SK-N-SH (cell line): ENCODE measurements around the gene NTM. TPM values are rescaled to one million over a fixed set of nuclear protein-coding genes. Genes with fewer than 3 reads are reported as not detected.

Experiments used
- CTCF ChIA-PET: fragments of 300-600, 350-600 bp; formaldehyde crosslinking; extraction: SDS; loops from one replicate; lab custom pipeline; 2021; lab: Yijun Ruan, JAX
- POLR2A ChIA-PET: fragments of 350-600 bp; sonication (Branson Sonifier 250); formaldehyde crosslinking; extraction: SDS; loops from one replicate; lab custom pipeline; 2020; ENCODE audit warnings: antibody characterized with exemption, inconsistent platforms; lab: Yijun Ruan, JAX
- DNase-seq: peaks from one replicate; pipeline ENCODE4 v3.0.0; 2012
- H2AFZ ChIP-seq: fragments of 200-600 bp; sonication (generic); 2 replicates; pipeline ENCODE4 v1.8.1; 2016; ENCODE audit warnings: antibody characterized with exemption, mild to moderate bottlenecking, low read depth
- H3F3A ChIP-seq: fragments of 200-600 bp; sonication (generic); replicated peaks from 2 replicates; pipeline ENCODE3; 2016; ENCODE audit warnings: antibody characterized with exemption, mild to moderate bottlenecking; ENCODE audit not compliant: insufficient read depth
- H3K27ac ChIP-seq, 2 experiments: fragments of 200-500 bp in 1 of 2; fragments of 200-600 bp in 1 of 2; sonication (Bioruptor generic) in 1 of 2; sonication (generic), shearing (Covaris generic) in 1 of 2; 2 replicates each; pipeline versions ENCODE4 v1.5.1 to v1.6.1; 2014 to 2016; ENCODE audit warnings: low read depth in 2 of 2, inconsistent platforms in 1 of 2, low read length in 1 of 2, mild to moderate bottlenecking in 1 of 2, mixed read lengths in 1 of 2
- H3K27me3 ChIP-seq: fragments of 200-600 bp; sonication (generic), shearing (Covaris generic); 2 replicates; pipeline ENCODE4 v1.6.1; 2016; ENCODE audit warnings: mixed run types; ENCODE audit not compliant: insufficient read depth
- H3K36me3 ChIP-seq, 2 experiments: fragments of 200-500 bp in 1 of 2; fragments of 200-600 bp in 1 of 2; sonication (Bioruptor generic) in 1 of 2; sonication (generic) in 1 of 2; replicated peaks in 1 of 2; 2 replicates each; pipeline versions ENCODE3 to v1.5.1; 2014 to 2016; ENCODE audit warnings: low read length in 1 of 2, mild to moderate bottlenecking in 1 of 2; ENCODE audit not compliant: insufficient read depth in 2 of 2, control insufficient read depth in 1 of 2
- H3K4me1 ChIP-seq, 2 experiments: fragments of 200-500 bp in 1 of 2; fragments of 200-600 bp in 1 of 2; sonication (Bioruptor generic) in 1 of 2; sonication (generic), shearing (Covaris generic) in 1 of 2; 2 replicates each; pipeline versions ENCODE4 v1.5.1 to v1.6.1; 2014 to 2016; ENCODE audit warnings: low read depth in 1 of 2, low read length in 1 of 2, mixed run types in 1 of 2; ENCODE audit not compliant: insufficient read depth in 2 of 2, control insufficient read depth in 1 of 2
- H3K4me2 ChIP-seq: fragments of 200-600 bp; sonication (generic), shearing (Covaris generic); 2 replicates; pipeline ENCODE4 v1.6.1; 2017; ENCODE audit warnings: mixed run types
- H3K4me3 ChIP-seq, 2 experiments: fragments of 200-500 bp in 1 of 2; fragments of 200-600 bp in 1 of 2; sonication (Bioruptor generic) in 1 of 2; sonication (generic), shearing (Covaris generic) in 1 of 2; 2 replicates each; pipeline versions ENCODE4 v1.5.1 to v1.8.1; 2014 to 2016; ENCODE audit warnings: low read depth in 2 of 2, inconsistent platforms in 1 of 2, low read length in 1 of 2, mild to moderate bottlenecking in 1 of 2, mixed read lengths in 1 of 2, moderate library complexity in 1 of 2
- H3K79me2 ChIP-seq: fragments of 200-600 bp; sonication (generic); 2 replicates; pipeline ENCODE4 v1.8.1; 2017; ENCODE audit warnings: mild to moderate bottlenecking; ENCODE audit not compliant: insufficient read depth
- H3K9ac ChIP-seq: fragments of 200-600 bp; sonication (generic); 2 replicates; pipeline ENCODE4 v1.6.1; 2017; ENCODE audit warnings: mixed run types
- H3K9me2 ChIP-seq: fragments of 200-600 bp; sonication (generic); 2 replicates; pipeline ENCODE4 v1.6.1; 2017; ENCODE audit warnings: mixed run types
- H3K9me3 ChIP-seq: fragments of 200-600 bp; sonication (generic); 2 replicates; pipeline ENCODE4 v1.6.1; 2017; ENCODE audit warnings: mixed run types, mild to moderate bottlenecking, moderate library complexity
- H4K20me1 ChIP-seq: fragments of 200-600 bp; sonication (generic); 2 replicates; pipeline ENCODE4 v1.6.1; 2017; ENCODE audit warnings: mild to moderate bottlenecking, mixed run types; ENCODE audit not compliant: insufficient read depth
- ELF1 ChIP-seq: IDR thresholded peaks from 2 replicates; pipeline ENCODE4 v1.4.0; 2012
- EP300 ChIP-seq, 2 experiments: IDR thresholded peaks; 2 replicates each; pipeline versions ENCODE4 v1.4.0 to v1.6.1; 2012; ENCODE audit warnings: borderline replicate concordance in 1 of 2, low read depth in 1 of 2, low read length in 1 of 2
- EZH2phosphoT487 ChIP-seq: fragments of 200-600 bp; sonication (generic); IDR thresholded peaks from 2 replicates; pipeline ENCODE4 v1.6.1; 2017; ENCODE audit warnings: low read depth, mixed run types, mild to moderate bottlenecking, antibody characterized with exemption, moderate library complexity, borderline replicate concordance
- FOSL2 ChIP-seq: IDR thresholded peaks from 2 replicates; pipeline ENCODE4 v1.4.0; 2012; ENCODE audit warnings: low read depth, mild to moderate bottlenecking, moderate library complexity, borderline replicate concordance
- FOXM1 ChIP-seq: IDR thresholded peaks from 2 replicates; pipeline ENCODE4 v1.4.0; 2012; ENCODE audit warnings: low read depth, mild to moderate bottlenecking
- GABPA ChIP-seq: IDR thresholded peaks from 2 replicates; pipeline ENCODE4 v1.4.0; 2012; ENCODE audit warnings: low read depth, mild to moderate bottlenecking
- JUND ChIP-seq: IDR thresholded peaks from 2 replicates; pipeline ENCODE4 v1.4.0; 2012
- MEF2A ChIP-seq: IDR thresholded peaks from 2 replicates; pipeline ENCODE4 v1.4.0; 2012; ENCODE audit warnings: low read depth, borderline replicate concordance
- NFIC ChIP-seq: IDR thresholded peaks from 2 replicates; pipeline ENCODE4 v1.4.0; 2012; ENCODE audit warnings: borderline replicate concordance
- POLR2AphosphoS5 ChIP-seq: IDR thresholded peaks from 2 replicates; pipeline ENCODE4 v1.6.1; 2012; ENCODE audit warnings: low read depth, low read length
- RAD21 ChIP-seq: IDR thresholded peaks from 2 replicates; pipeline ENCODE4 v1.6.1; 2012; ENCODE audit warnings: mild to moderate bottlenecking, low read length
- RCOR1 ChIP-seq: fragments of 150-350 bp; IDR thresholded peaks from 2 replicates; pipeline ENCODE4 v1.6.1; 2017; ENCODE audit warnings: antibody characterized with exemption, low read length
- RFX5 ChIP-seq: IDR thresholded peaks from 2 replicates; pipeline ENCODE4 v1.6.1; 2012; ENCODE audit warnings: mild to moderate bottlenecking, improper control_type of control experiment, low read length
- RXRA ChIP-seq: IDR thresholded peaks from 2 replicates; pipeline ENCODE4 v1.4.0; 2012; ENCODE audit warnings: low read depth, mild to moderate bottlenecking, borderline replicate concordance
- TCF12 ChIP-seq: IDR thresholded peaks from 2 replicates; pipeline ENCODE4 v1.4.0; 2012
- TEAD4 ChIP-seq: IDR thresholded peaks from 2 replicates; pipeline ENCODE4 v1.4.0; 2012; ENCODE audit warnings: mild to moderate bottlenecking, borderline replicate concordance; ENCODE audit not compliant: insufficient read depth
- WGBS: methylation state at CpG from one replicate; pipeline ENCODE4 v1.1.6; 2017; ENCODE audit warnings: low lambda C conversion rate; 5-methylcytosine and 5-hydroxymethylcytosine counted together
- polyA plus RNA-seq, 3 experiments: library from polyadenylated mRNA; depleted of rRNA; stranded (reverse); fragments of >200 nt; gene quantifications; 2 replicates each; pipeline ENCODE4 v1.2.3, GENCODE V29; 2012
- TF ChIP-seq, protein P1 (sequence below): IDR thresholded peaks from 2 replicates; pipeline ENCODE4; 2012
- TF ChIP-seq, protein P2 (sequence below): IDR thresholded peaks from 2 replicates; pipeline ENCODE4 v1.4.0; 2012; ENCODE audit warnings: low read depth

The NTM gene
- polyA plus RNA-seq, 1 of the 3 experiments (the other 2 are of a cell fraction) = 20.0 TPM

DNA sequence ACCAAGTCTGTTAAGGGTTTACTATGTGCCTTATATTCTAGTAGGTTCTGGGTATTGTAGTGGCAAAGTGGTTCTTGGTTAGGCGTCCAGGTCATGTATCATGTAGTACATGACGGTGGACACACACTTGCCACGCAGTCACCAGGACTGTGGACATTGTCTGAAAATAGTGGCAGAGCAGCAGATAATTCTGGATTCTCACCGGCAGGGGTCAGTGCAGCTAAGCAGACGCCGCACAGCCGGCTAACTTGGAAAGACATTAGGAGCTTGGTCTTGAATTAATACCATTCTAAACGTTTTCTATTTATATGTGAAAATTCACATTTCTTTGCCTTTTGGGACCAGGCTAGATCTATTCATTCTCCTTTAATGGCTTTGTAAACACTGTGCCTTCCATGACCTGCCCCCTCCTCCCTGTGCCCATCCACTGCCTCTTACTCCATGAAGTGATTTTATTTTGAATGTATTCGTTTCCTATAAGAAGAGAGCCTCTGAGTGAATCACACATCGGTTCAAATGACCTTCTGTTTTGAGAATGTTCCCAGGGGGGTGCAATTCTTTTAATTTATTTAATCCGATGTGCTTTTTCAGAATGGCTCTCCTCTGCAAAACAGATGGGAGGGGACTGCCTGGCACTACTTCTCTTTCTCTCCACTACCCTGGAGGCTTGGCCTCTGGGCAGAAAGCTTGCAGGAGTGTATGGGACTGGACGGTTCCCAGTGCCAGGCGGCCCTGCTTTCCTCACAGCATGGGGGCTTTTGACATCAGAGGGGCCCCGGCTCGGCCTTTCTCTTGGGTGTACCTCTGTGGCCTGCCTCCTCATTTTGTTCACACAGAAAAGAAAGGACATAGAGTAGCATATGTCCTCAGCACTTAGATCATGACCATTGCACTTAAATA, 378.0 kb downstream of the NTM start (continued):
- TF ChIP-seq MEF2A (no peak), RAD21 (peak; percentile 85)
- TF ChIP-seq, all 33 proteins: peak for 6

DNA sequence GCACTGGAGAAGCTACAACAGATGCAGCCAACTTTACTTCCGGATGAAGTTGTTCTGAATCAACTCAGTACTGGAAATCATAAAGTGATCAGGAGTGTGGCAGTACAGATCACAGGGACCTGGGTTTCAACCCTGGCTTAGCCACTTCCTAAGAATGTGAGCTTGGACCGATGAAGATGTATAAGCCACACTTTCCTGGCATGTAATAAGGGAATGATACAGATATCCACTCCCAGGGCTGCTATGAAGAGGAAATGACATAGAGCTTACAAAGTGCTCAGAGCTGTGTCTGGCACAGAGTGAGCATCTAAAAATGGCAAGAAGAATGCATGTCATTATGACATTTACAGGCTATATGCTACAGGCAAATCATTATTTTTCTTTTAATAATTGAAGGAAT, 378.7 kb downstream of the NTM start:
- peaks cover 19% of the 10 kb centered on the region for H3F3A ChIP-seq
- ChIA-PET POLR2A (no interaction called here), CTCF (interaction anchor here (0.6 to 4.5 kb wide), 26 partner anchors 9 to 1192 kb away, joined by 3 to 49 read pairs (median 9); no protein-coding TSS in a partner anchor)
- H3K27ac ChIP-seq = peak overlapping the region in 1 of 2 experiments; percentile 96; a peak in 2 of 4 replicates
- peak; percentile 46 for TF ChIP-seq ELF1
- TF ChIP-seq RAD21 = no peak
- peak; percentile 69 for TF ChIP-seq JUND
- TF ChIP-seq MEF2A = peak; percentile 86
- peak; percentile 87 for TF ChIP-seq TCF12
- no peak for TF ChIP-seq RFX5
- TF ChIP-seq, protein P1, sequence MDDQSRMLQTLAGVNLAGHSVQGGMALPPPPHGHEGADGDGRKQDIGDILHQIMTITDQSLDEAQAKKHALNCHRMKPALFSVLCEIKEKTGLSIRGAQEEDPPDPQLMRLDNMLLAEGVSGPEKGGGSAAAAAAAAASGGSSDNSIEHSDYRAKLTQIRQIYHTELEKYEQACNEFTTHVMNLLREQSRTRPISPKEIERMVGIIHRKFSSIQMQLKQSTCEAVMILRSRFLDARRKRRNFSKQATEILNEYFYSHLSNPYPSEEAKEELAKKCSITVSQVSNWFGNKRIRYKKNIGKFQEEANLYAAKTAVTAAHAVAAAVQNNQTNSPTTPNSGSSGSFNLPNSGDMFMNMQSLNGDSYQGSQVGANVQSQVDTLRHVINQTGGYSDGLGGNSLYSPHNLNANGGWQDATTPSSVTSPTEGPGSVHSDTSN = peak; percentile 70
- TF ChIP-seq RXRA = peak; percentile 94; the same call in 1 of the 2 replicates
- no peak for TF ChIP-seq EZH2phosphoT487
- TF ChIP-seq EP300 (IDR thresholded peaks at IDR 0.05; ENCODE audit: borderline replicate concordance in 1 of 2, low read depth in 1 of 2, low read length in 1 of 2) = peak in 1 of 2 experiments; percentile 85; a peak in 1 of 4 replicates
- peak; percentile 29; the same call in 1 of the 2 replicates for TF ChIP-seq POLR2AphosphoS5
- no peak for TF ChIP-seq RCOR1
- peak; percentile 42 for TF ChIP-seq GABPA
- peak; percentile 71 for TF ChIP-seq FOSL2
- 0 out of 2 replicates have a peak, but pooled peaks have one; percentile 78 for TF ChIP-seq TEAD4
- TF ChIP-seq, protein P2, sequence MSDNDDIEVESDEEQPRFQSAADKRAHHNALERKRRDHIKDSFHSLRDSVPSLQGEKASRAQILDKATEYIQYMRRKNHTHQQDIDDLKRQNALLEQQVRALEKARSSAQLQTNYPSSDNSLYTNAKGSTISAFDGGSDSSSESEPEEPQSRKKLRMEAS = 0 out of 2 replicates have a peak, but pooled peaks have one; percentile 11
- no peak for TF ChIP-seq FOXM1
- peak; percentile 93 for TF ChIP-seq NFIC
- no peaks in the 10 kb centered on the region for H4K20me1 ChIP-seq
- no peaks in the 10 kb centered on the region for H3K9me3 ChIP-seq
- H3K27me3 ChIP-seq = no peaks in the 10 kb centered on the region
- 0% methylated on average over 2 of the region's 2 CpGs for WGBS
- no peaks in the 10 kb centered on the region for H3K9me2 ChIP-seq
- peak overlapping the region; percentile 69 for H3K9ac ChIP-seq
- DNase-seq = no peak
- H3K36me3 ChIP-seq = no peaks in the 10 kb centered on the region
- peak overlapping the region; percentile 57; the same call in 1 of the 2 replicates for H2AFZ ChIP-seq
- no peak overlapping the region for H3K4me3 ChIP-seq
- H3K4me1 ChIP-seq = peaks cover 0 to 39% of the 10 kb centered on the region in 2 experiments; a peak in 3 of 4 replicates
- H3K4me2 ChIP-seq = peak overlapping the region; percentile 58
- no peaks in the 10 kb centered on the region for H3K79me2 ChIP-seq
